HCEC 1CT (cell line): ENCODE measurements around the gene LORICRIN.

Source experiments
- DNase-seq: peaks from one replicate; pipeline ENCODE4 v3.0.0-alpha.2; 2017

The LORICRIN gene

DNA sequence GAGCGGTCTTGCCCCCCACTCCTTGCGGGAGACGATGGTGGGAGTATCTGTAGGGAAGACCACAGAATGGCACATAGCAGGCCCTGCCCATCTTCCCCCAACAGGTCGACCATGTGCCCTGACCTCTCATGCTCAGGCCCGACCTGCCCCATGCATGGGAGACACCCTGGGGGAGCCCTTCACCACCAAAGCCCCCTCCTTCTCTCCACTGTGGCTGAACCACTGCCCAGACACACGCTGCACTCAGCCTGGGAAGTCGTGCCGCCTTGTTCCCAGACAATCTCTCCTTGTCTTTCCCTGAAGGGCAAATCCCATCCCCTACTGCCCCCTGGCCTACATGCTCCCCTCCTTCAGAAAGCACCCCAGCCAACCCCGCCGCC, 47.7 kb downstream of the LORICRIN start:
- DNase-seq, result no peak

- no peak for DNase-seq
Observed at GRCh38 chr1:153308540-153308939, 49.1 kb downstream of the LORICRIN start.

GRCh38 chr1:153309441-153309840, 50.0 kb downstream of the LORICRIN start:
- no peak for DNase-seq

- no peak for DNase-seq
Observed at GRCh38 chr1:153310526-153310925, 51.0 kb downstream of the LORICRIN start.
